AG04449 (cell line): Measurements from ENCODE around the gene GABARAP.

Experiments used
- CTCF ChIA-PET: fragments of 350-600 bp; formaldehyde crosslinking; extraction: SDS; loops from one replicate; lab custom pipeline; 2021; ENCODE audit warnings: antibody characterized with exemption; lab: Yijun Ruan, JAX
- POLR2A ChIA-PET: fragments of 400-600, 350-600 bp; formaldehyde crosslinking; extraction: SDS; loops from one replicate; lab custom pipeline; 2020; ENCODE audit warnings: antibody characterized with exemption, inconsistent platforms; lab: Yijun Ruan, JAX
- DNase-seq: peaks from one replicate; pipeline ENCODE4 v3.0.0-alpha.2; 2010; ENCODE audit warnings: low read depth, low spot score
- H3K4me3 ChIP-seq: 2 replicates; pipeline ENCODE4 v1.5.1; 2011; ENCODE audit warnings: low read depth, mild to moderate bottlenecking, control low read depth, low read length
- CTCF ChIP-seq: IDR thresholded peaks from one replicate; pipeline ENCODE4 v1.5.1; 2011; ENCODE audit warnings: mild to moderate bottlenecking, moderate library complexity, low read length, control low read depth, inconsistent platforms; ENCODE audit not compliant: insufficient read depth; ENCODE audit errors: missing control alignments

Gene GABARAP

GRCh38 chr17:7228920-7229319, 13.3 kb downstream of the GABARAP start:
- TF ChIP-seq CTCF: no peak
- CTCF ChIA-PET: interaction anchor here (1.5 kb wide), 1 partner anchor 52 kb away, joined by 3 read pairs; no protein-coding TSS in a partner anchor
- DNase-seq: no peak
- H3K4me3 ChIP-seq: no peak overlapping the region
- POLR2A ChIA-PET: interaction anchor here (1.0 kb wide), 1 partner anchor 9 kb away, joined by 5 read pairs; the partner anchor contains the start of genes ACADVL and DLG4

- no peak for TF ChIP-seq CTCF
- POLR2A ChIA-PET: no interaction called here
- no peak overlapping the region for H3K4me3 ChIP-seq
- CTCF ChIA-PET: no interaction called here
- no peak for DNase-seq
These were observed 15.2 kb downstream of the GABARAP start for GRCh38 chr17:7226721-7227710.

GRCh38 chr17:7225711-7226331, 16.4 kb downstream of the GABARAP start:
- no peak for DNase-seq
- no peak overlapping the region for H3K4me3 ChIP-seq
- no peak for TF ChIP-seq CTCF
- CTCF ChIA-PET: interaction anchor here (1.1 to 1.9 kb wide), 2 partner anchors 12 to 71 kb away, joined by 4 read pairs; no protein-coding TSS in a partner anchor
- POLR2A ChIA-PET: no interaction called here

- no peak for TF ChIP-seq CTCF
- no peak overlapping the region for H3K4me3 ChIP-seq
- ChIA-PET CTCF (interaction anchor here (1.3 to 1.9 kb wide), 2 partner anchors 9 to 10 kb away, joined by 4 read pairs; no protein-coding TSS in a partner anchor), POLR2A (interaction anchor here (0.7 to 6.6 kb wide), 2 partner anchors 8 to 9 kb away, joined by 4 to 82 read pairs; partner anchors contain the start of gene DVL2)
- no peak for DNase-seq
These were observed 17.6 kb downstream of the GABARAP start for GRCh38 chr17:7224661-7225111.

GRCh38 chr17:7224110-7224509, 18.1 kb downstream of the GABARAP start:
- no peak for DNase-seq
- no peak for TF ChIP-seq CTCF
- ChIA-PET POLR2A (interaction anchor here (6.6 kb wide), 1 partner anchor 9 kb away, joined by 82 read pairs; the partner anchor contains the start of gene DVL2), CTCF (interaction anchor here (0.8 to 1.9 kb wide), 3 partner anchors 8 to 18 kb away, joined by 3 to 4 read pairs (median 4); partner anchors contain the start of gene GABARAP)
- H3K4me3 ChIP-seq: no peak overlapping the region
